Hematopoietic multipotent progenitor cell (in vitro differentiated cells): ENCODE data around the gene SLC35D1. TPM values are rescaled to one million over a fixed set of nuclear protein-coding genes. Genes with fewer than 3 reads are reported as not detected.
"Not testable (repeated sequence)": the region's sequence is repeated elsewhere in the genome, so short reads cannot be mapped to it uniquely, and the experiment has no call there.

Experiments
- DNase-seq, 3 donors: peaks; one replicate each; pipeline ENCODE4 v3.0.0-alpha.2; 2011 to 2015; ENCODE audit warnings: low read depth in 2 of 3, low spot score in 2 of 3
- small RNA-seq: library from RNA; depleted of rRNA; stranded (forward); fragments of <200 nt; gene quantifications from one replicate; pipeline ENCODE3, GENCODE V24; 2012
- total RNA-seq: library from RNA; depleted of rRNA; stranded (reverse); fragments of >200 nt; gene quantifications from one replicate; pipeline ENCODE4 v1.2.3, GENCODE V29; 2012

The SLC35D1 gene
- total RNA-seq, 1 donor = 7.8 TPM

DNA sequence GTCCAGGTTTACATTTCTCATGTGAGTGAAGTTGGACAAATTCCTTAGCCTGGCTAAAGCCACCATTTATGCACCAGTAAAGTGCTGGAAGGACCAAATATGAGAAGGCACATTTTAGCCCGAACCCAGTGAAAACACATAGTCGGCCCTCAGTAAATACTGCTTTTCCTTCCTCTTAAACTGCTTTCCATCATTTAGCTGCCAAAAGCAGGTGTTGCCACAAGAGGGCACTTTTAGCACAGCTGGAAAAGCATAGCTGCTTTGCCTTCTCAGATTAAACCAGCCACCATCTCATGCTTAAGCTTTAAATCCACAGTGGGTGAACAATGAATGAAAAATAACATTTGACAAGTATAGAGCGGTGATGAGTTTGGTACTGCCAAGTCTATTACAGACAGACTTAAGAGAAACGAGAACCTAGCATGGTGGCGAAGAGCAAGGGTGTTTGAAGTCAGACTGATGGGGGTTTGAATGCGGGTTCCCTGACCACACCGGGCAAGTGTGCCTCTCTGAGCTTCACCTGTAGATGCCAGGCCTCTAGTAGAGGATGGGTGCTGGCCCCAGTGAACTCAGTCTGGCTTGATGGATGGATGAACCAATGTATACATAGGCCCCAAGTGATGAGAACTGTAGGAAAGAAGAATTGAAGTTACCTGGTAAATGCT is 57.8 kb downstream of the SLC35D1 start:
- peak in 2 of 3 donors; percentile 78 to 93 for DNase-seq

DNA sequence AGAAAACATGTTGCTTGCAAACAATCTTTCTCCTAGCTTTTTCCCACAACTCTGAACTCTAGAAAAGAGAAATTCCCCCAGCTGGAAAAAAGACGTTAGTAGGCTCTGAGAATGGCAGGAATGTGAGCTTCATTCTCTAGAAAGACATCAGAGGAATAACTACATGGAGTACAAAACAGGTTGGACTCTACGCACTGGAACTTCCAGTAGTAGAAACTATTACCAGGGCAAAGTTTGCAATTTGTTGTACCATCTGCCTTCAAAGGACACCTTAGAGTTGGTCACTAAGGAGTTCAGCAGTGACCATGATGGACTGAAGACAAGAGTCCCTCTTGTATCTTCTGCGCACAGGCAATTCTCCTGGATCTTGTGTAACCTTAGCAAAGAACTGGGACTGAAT is 60.9 kb downstream of the SLC35D1 start:
- no peak for DNase-seq

- no peak for DNase-seq
These were observed 68.1 kb downstream of the SLC35D1 start for GRCh38 chr1:66985835-66986234.

GRCh38 chr1:66984491-66984890 is 69.5 kb downstream of the SLC35D1 start:
- DNase-seq = no peak

DNA sequence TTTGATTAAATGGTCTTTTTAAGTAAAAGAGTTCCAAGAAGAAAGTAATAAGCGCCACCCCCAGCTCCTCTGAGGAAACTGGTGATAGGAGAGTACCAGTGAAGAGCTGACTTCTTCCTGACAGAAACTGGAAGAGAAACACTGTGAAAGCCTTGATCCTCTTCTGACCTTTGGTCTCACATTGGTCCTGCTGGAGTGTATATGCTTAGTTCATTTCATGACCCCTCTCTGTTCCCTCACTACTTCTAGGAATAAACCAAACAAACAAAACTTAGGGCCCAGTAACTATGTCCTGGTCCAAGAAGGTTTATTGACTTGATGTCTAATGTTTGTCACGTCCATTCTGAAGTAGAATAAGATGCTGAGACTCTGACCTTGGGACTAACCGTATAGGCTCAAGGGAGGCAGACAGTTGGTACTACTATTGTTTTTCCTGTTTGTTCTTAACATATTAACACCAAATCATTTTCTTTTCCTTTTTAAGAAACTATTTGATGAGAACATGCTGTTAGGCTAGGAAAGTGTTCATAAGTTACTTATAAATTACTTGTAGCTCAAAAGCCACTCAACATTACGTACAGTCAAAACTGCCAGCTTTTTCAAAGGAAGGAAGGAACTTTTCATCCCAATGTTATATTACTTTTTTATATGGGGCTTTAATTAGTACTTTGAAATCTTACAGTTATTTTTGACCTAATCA is 71.2 kb downstream of the SLC35D1 start:
- no peak for DNase-seq

GRCh38 chr1:66981679-66982078 is 72.3 kb downstream of the SLC35D1 start:
- peak; percentile 23 to 83 (median 57) for DNase-seq

DNA sequence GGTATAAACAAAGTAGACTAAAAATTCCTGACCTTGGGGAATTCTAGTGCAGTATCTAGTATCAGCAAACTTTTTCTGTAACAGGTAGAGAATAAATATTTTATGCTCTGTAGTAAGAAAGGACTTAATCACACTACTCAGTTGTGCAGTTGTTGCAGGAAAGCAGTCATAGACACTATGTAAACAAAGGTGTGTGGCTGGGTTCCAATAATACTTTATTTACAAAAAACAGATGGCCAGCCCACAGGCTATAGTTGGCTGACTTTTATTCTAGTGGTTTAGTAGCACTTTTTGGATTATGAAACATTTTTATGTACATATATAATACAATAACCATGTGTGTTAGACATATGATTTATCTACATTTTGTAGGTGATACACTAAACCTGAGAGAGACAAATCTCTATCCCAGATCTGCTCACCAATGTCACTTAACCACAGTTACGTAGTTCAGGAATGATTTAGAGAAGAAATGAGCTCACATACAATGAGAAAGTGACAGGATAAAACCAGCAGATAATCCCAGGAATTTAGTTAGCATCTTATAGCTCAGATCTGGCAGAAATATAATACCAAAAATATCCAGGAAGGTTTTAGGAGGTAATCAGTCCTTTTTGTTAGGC is 73.1 kb downstream of the SLC35D1 start:
- DNase-seq = peak in 1 of 3 donors; percentile 10

DNA sequence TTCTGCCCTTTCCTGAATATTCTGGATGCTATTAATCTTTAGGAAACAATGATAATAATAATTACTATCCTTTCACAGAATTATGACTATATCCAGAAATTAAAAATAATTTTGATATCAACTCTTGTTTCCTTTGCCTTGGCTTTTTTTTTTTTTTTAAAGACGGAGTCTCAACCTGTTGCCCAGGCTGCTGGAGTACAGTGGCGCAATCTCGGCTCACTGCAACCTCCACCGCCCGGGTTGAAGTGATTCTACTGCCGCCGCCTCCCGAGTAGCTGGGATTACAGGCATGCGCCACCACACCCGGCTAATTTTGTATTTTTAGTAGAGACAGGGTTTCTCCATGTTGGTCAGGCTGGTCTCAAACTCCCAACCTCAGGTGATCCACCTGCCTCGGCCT is 74.3 kb downstream of the SLC35D1 start:
- not testable (repeated sequence) for DNase-seq

GRCh38 chr1:66978201-66978600 is 75.7 kb downstream of the SLC35D1 start:
- no peak for DNase-seq

DNA sequence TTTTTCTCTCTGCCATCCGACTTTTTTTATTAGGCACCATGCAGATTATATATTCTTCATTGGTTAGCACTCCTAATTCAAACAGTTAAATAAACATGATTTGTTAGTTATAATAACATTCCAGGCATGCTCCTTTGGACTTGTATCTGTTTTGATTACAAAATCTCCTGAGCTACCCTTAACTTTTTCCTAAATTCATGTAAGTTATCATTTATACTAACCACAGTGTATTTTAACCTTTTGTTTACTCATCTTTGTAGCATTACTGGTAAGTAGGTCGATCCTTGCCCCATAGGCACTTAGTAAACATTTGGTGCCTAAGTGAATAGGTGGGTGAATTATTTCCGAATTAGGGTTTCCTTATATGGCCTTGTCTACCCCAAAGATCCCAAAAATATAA is 85.4 kb downstream of the SLC35D1 start:
- DNase-seq = no peak

DNA sequence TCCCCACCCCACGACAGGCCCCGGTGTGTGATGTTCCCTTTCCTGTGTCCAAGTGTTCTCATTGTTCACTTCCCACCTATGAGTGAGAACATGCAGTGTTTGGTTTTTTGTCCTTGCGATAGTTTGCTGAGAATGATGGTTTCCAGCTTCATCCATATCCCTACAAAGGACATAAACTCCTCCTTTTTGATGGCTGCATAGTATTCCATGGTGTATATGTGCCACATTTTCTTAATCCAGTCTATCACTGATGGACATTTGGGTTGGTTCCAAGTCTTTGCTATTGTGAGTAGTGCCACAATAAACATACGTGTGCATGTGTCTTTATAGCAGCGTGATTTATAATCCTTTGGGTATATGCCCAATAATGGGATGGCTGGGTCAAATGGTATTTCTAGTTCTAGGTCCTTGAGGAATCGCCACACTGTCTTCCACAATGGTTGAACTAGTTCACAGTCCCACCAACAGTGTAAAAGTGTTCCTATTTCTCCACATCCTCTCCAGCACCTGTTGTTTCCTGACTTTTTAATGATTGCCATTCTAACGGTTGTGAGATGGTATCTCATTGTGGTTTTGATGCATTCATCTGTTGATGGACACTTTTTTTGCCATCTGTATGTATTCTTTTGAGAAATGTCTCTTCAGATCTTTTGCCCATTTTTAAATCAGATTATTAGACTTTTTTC is 87.6 kb downstream of the SLC35D1 start:
- not testable (repeated sequence) for DNase-seq

GRCh38 chr1:66957938-66958337 is 96.0 kb downstream of the SLC35D1 start:
- DNase-seq = no peak

DNA sequence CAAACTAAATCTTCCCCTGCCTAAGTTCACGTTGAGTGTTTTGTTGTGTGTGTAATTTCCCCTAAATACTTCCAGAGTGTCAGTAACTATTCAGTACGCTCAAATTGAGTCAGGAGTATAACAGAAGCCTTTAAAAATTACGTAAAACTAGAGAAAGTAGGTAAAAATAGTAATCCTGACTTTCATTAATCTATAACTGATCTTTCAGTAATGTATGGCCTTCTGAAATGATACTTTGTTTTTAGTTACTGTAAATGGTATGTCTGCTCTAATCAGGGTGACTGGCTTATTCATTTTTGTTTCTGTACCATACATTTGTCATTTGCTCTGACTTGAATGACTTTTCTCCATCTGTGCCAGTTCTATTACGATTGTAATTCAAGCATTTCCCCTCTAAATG is 99.7 kb downstream of the SLC35D1 start:
- DNase-seq = no peak

- DNase-seq = no peak
These were observed 102.4 kb downstream of the SLC35D1 start for GRCh38 chr1:66951513-66951912.

Small RNA genes lying within 50 kb of the gene (small RNA-seq; reads per million reads assigned to genes)
- not detected for gene RF00322

Other genes starting within 250 kb of the SLC35D1 start
- 2.2 TPM for gene DNAI4, start 129.3 kb downstream of the SLC35D1 start, total RNA-seq
- 17.5 TPM for gene MIER1, start 129.2 kb downstream of the SLC35D1 start, total RNA-seq
- not detected for gene C1orf141, start 80.8 kb upstream of the SLC35D1 start, total RNA-seq
- not detected for gene IL23R, start 112.3 kb upstream of the SLC35D1 start, total RNA-seq